ENCODE results near the gene TOLLIP. TPM values are rescaled to one million over a fixed set of nuclear protein-coding genes. Genes with fewer than 3 reads are reported as not detected.

Gene TOLLIP
- total RNA-seq, 6 donors from 2014 or later: 39.5 to 97.4 (median 53.4) TPM

GRCh38 chr11:1228101-1228821 is 81.2 kb downstream of the TOLLIP start:
- ATAC-seq (ENCODE audit: low FRiP score in 2 of 2) (no peak), DNase-seq (peak in 1 of 2 donors; percentile 85)
- WGBS, 2 donors: 73 to 82% methylated on average over 7 to 28 of the region's 31 CpGs
- Histone ChIP-seq H3K36me3 (no peaks in the 10 kb centered on the region), H3K27me3 (peaks cover 0 to 6% (median 0%) of the 10 kb centered on the region in 4 donors), H3K9me3 (no peaks in the 10 kb centered on the region), H3K4me3 (no peak overlapping the region), H3K27ac (no peak overlapping the region), H3K4me1 (no peaks in the 10 kb centered on the region)
- TF ChIP-seq CTCF (IDR thresholded peaks at IDR 0.05) (no peak), POLR2A (IDR thresholded peaks at IDR 0.05) (no peak), POLR2AphosphoS5 (IDR thresholded peaks at IDR 0.05) (no peak), EP300 (IDR thresholded peaks at IDR 0.05) (no peak)

- DNase-seq (peak in 1 of 2 donors; percentile 73), ATAC-seq (ENCODE audit: low FRiP score in 2 of 2) (no peak)
- Histone ChIP-seq H3K4me1 (peaks cover 0 to 4% (median 0%) of the 10 kb centered on the region in 4 donors), H3K36me3 (no peaks in the 10 kb centered on the region), H3K4me3 (no peak overlapping the region), H3K9me3 (no peaks in the 10 kb centered on the region), H3K27me3 (peaks cover 0 to 11% (median 0%) of the 10 kb centered on the region in 4 donors), H3K27ac (no peak overlapping the region)
- 80 to 83% methylated on average over 4 to 11 of the region's 23 CpGs for WGBS, 2 donors
- TF ChIP-seq CTCF (IDR thresholded peaks at IDR 0.05) (no peak), POLR2AphosphoS5 (IDR thresholded peaks at IDR 0.05) (no peak), EP300 (IDR thresholded peaks at IDR 0.05) (no peak), POLR2A (IDR thresholded peaks at IDR 0.05) (no peak)
Measured at GRCh38 chr11:1227551-1228100, 81.8 kb downstream of the TOLLIP start.

GRCh38 chr11:1226986-1227550 is 82.4 kb downstream of the TOLLIP start:
- WGBS, 2 donors: 59% methylated on average over 10 of the region's 23 CpGs; no CpG with 5 or more reads in 1 of the 2 donors
- Histone ChIP-seq H3K36me3 (no peaks in the 10 kb centered on the region), H3K27me3 (peaks cover 0 to 13% (median 0%) of the 10 kb centered on the region in 4 donors), H3K4me3 (no peak overlapping the region), H3K27ac (no peak overlapping the region), H3K9me3 (no peaks in the 10 kb centered on the region), H3K4me1 (peaks cover 0 to 5% (median 1%) of the 10 kb centered on the region in 4 donors)
- ATAC-seq (ENCODE audit: low FRiP score in 2 of 2): no peak
- peak in 1 of 6 experiments; percentile 20 for TF ChIP-seq CTCF (IDR thresholded peaks at IDR 0.05)
- TF ChIP-seq POLR2AphosphoS5 (IDR thresholded peaks at IDR 0.05): no peak
- no peak for TF ChIP-seq EP300 (IDR thresholded peaks at IDR 0.05)
- TF ChIP-seq POLR2A (IDR thresholded peaks at IDR 0.05): no peak
- DNase-seq: peak in 1 of 2 donors; percentile 75

- 74 to 91% methylated on average over 12 to 41 of the region's 41 CpGs for WGBS, 2 donors
- Histone ChIP-seq H3K4me1 (peaks cover 0 to 5% (median 1%) of the 10 kb centered on the region in 4 donors), H3K36me3 (no peaks in the 10 kb centered on the region), H3K27me3 (peaks cover 0 to 13% (median 0%) of the 10 kb centered on the region in 4 donors), H3K9me3 (no peaks in the 10 kb centered on the region), H3K27ac (no peak overlapping the region), H3K4me3 (no peak overlapping the region)
- TF ChIP-seq CTCF (IDR thresholded peaks at IDR 0.05): peak in 1 of 6 experiments; percentile 15
- no peak for TF ChIP-seq POLR2AphosphoS5 (IDR thresholded peaks at IDR 0.05)
- TF ChIP-seq POLR2A (IDR thresholded peaks at IDR 0.05): no peak
- TF ChIP-seq EP300 (IDR thresholded peaks at IDR 0.05): no peak
- ATAC-seq (ENCODE audit: low FRiP score in 2 of 2): no peak
- peak in 1 of 2 donors; percentile 74 for DNase-seq
Measured at GRCh38 chr11:1226226-1226985, 83.0 kb downstream of the TOLLIP start.
